Heart right ventricle (tissue), 16 donors: ENCODE results near the gene ZNF326. TPM values are rescaled to one million over a fixed set of nuclear protein-coding genes. Genes with fewer than 3 reads are reported as not detected.

Source experiments
- ATAC-seq, 8 donors: fragments of 200-7000 bp; cut with Tn5 transposase; one replicate each; pipeline ENCODE4 v1.9.1; 2020; ENCODE audit warnings: mild to moderate bottlenecking in 8 of 8, moderate library complexity in 8 of 8, moderate number of reproducible peaks in 1 of 8
- DNase-seq, 2 donors: peaks; one replicate each; pipeline ENCODE4 v3.0.0-alpha.2; 2020
- H3K27ac ChIP-seq, 10 donors: fragments of 200-600 bp; sonication (generic) in 2 of 10; one replicate each; pipeline versions ENCODE4 v1.5.0 to v1.8.0; 2020 to 2022; ENCODE audit warnings: mild to moderate bottlenecking in 3 of 10
- H3K27me3 ChIP-seq, 7 donors: fragments of 200-600 bp; one replicate each; pipeline ENCODE4 v1.8.0; 2021 to 2022; ENCODE audit warnings: mild to moderate bottlenecking in 2 of 7
- H3K36me3 ChIP-seq, 9 donors: fragments of 200-600 bp; sonication (generic) in 1 of 9; one replicate each; pipeline versions ENCODE4 v1.5.0 to v1.8.0; 2020 to 2022; ENCODE audit warnings: mild to moderate bottlenecking in 2 of 9
- H3K4me1 ChIP-seq, 9 donors: fragments of 200-600 bp; sonication (generic) in 1 of 9; one replicate each; pipeline versions ENCODE4 v1.5.0 to v1.8.0; 2020 to 2022; ENCODE audit warnings: mild to moderate bottlenecking in 4 of 9
- H3K4me3 ChIP-seq, 10 donors: fragments of 200-600 bp; sonication (generic) in 2 of 10; one replicate each; pipeline versions ENCODE4 v1.5.0 to v1.8.0; 2020 to 2022; ENCODE audit warnings: mild to moderate bottlenecking in 7 of 10, moderate library complexity in 2 of 10
- H3K9me3 ChIP-seq, 11 donors: fragments of 200-600 bp in 10 of 11; sonication (generic) in 2 of 11; one replicate each; pipeline versions ENCODE4 v1.5.0 to v1.8.0; 2013 to 2022; ENCODE audit warnings: mild to moderate bottlenecking in 2 of 11, control low read depth in 1 of 11, moderate library complexity in 1 of 11
- CTCF ChIP-seq, 9 donors: fragments of 200-600 bp; sonication (generic) in 2 of 9; IDR thresholded peaks; one replicate each; pipeline versions ENCODE4 v1.5.0 to v1.8.0; 2021 to 2022; ENCODE audit warnings: antibody characterized with exemption in 9 of 9, mild to moderate bottlenecking in 5 of 9, moderate library complexity in 1 of 9
- WGBS, 2 donors: extraction: QIAGEN DNeasy Blood & Tissue Kit; methylation state at CpG; one replicate each; pipeline ENCODE4 v1.1.7; 2013; ENCODE audit warnings: inconsistent platforms in 1 of 2; 5-methylcytosine and 5-hydroxymethylcytosine counted together
- intact Hi-C, 10 donors: fragments of 100-400 bp; cut with DNase I; formaldehyde crosslinking; loops; one replicate each; pipeline versions ENCODE4 v1.11.1 to v1.14.2; 2022
- long read RNA-seq, 3 donors: library from polyadenylated mRNA; unstranded; transcript quantifications; one replicate each; pipeline ENCODE4 v2.0.0, GENCODE V29; 2020 to 2021
- polyA plus RNA-seq, 2 donors: library from polyadenylated mRNA; stranded (reverse); fragments of 200-250 nt; gene quantifications; one replicate each; pipeline ENCODE4 v1.2.3, GENCODE V29; 2013
- total RNA-seq, 10 donors: library from RNA; stranded (reverse); fragmentation: NEBNext Ultra II Directional in 3 of 10; extraction: Animal tissue kit (Norgen Biotek cat#: 25700) in 3 of 10; gene quantifications; one replicate each; pipeline versions ENCODE4 v1.2.1 to v1.2.4, GENCODE V29; 2021 to 2023
- donor health status: Arrhythmogenic right ventricular cardiomyopathy.
- donor health status: ischemic (EF 13 %, LVEDD 7.1; RV severe dilation, severe dysfunction).
- donor health status: healthy with polysubstance abuse.
- donor health status: DM: no; HTN: yes; CAD: no.
- donor health status: DM: no; HTN: no; CAD: no.
- donor health status: ischemic (EF 25% LVEDD 6.9; RV normal size, moderate dysfunction).
- donor health status: ischemic (EF 25% LVEDD 5.7; RV mildly dilated, moderate dysfunction).
- donor health status: healthy.
- donor health status: DM: yes; HTN: yes; CAD: no.
- donor health status: Ischemic cardiomyopathy.
- donor health status: ischemic (EF 35%, LVEDD 5.7; RV mildly dilated, moderate dysfunction).
- donor health status: nonischemic (EF 11% LVEDD 7.7; RV severe dilation, severe dysfunction).
- donor health status: DM: yes; HTN: yes; CAD: no.
- donor health status: PGD.
- donor health status: ischemic (EF 29% LVEDD 5.4; RV normal size, mild dysfunction).
- donor health status: nonischemic (EF 23%, LVEDD 6.1; RV moderate dilation, normal function).

ZNF326 gene
- total RNA-seq, result 10 to 100 TPM; 11.2 to 13.4 (median 11.6) TPM
- polyA plus RNA-seq, result 10 to 100 TPM in 1 of 2 donors, 1 to 10 TPM in 1; 7.6 to 14.3 TPM
- long read RNA-seq, donor 1, partial matches to known transcripts, result 3 of 6 reads
- long read RNA-seq, donor 1, other reads (novel, unspliced or antisense), result 1 of 6 reads
- long read RNA-seq, donor 2, partial matches to known transcripts, result 3 of 9 reads
- long read RNA-seq, donor 2, other reads (novel, unspliced or antisense), result 4 of 9 reads
- long read RNA-seq, donor 3, partial matches to known transcripts, result 13 of 27 reads
- long read RNA-seq, donor 3, other reads (novel, unspliced or antisense), result 13 of 27 reads

GRCh38 chr1:89994805-89995597 is at the start of gene ZNF326:
TSS of gene ZNF326 (plus strand) at chr1:89995110. CDS start at chr1:89995258, 148 bp downstream.
- intact Hi-C loops, result loop anchor here in 4 of 10 donors (2.0 to 10.0 kb wide), 5 partner anchors 173 to 510 kb away; partner anchors contain the start of genes LRRC8C (in 2 of the 4) and LRRC8D (in 2 of the 4)
- peak within 1 kb of the TSS; percentile 78 to 99 (median 96) for H3K27ac ChIP-seq
- peak within 1 kb of the TSS; percentile 33 to 99 (median 92) for H3K4me3 ChIP-seq
- TF ChIP-seq CTCF (IDR thresholded peaks at IDR 0.05), result peak in 3 of 9 donors; percentile 3 to 24 (median 12)
- 0 to 1% methylated on average over 88 of the region's 88 CpGs for WGBS, 2 donors
- H3K9me3 ChIP-seq, result no peaks in the 10 kb centered on the region
- peaks cover 0 to 19% (median 0%) of the 10 kb centered on the region in 9 donors for H3K36me3 ChIP-seq
- ATAC-seq (peak; percentile 98 to 99 (median 99)), DNase-seq (peak; percentile 96 to 98)
- H3K27me3 ChIP-seq, result no peaks in the 10 kb centered on the region
- H3K4me1 ChIP-seq, result peaks cover 0 to 40% (median 32%) of the 10 kb centered on the region in 9 donors

GRCh38 chr1:89945852-89946476 is 48.9 kb upstream of the ZNF326 start:
- ATAC-seq (no peak), DNase-seq (no peak)
- Histone ChIP-seq H3K27me3 (no peaks in the 10 kb centered on the region), H3K36me3 (no peaks in the 10 kb centered on the region), H3K4me3 (no peak overlapping the region), H3K27ac (no peak overlapping the region), H3K9me3 (no peaks in the 10 kb centered on the region), H3K4me1 (peaks cover 0 to 20% (median 0%) of the 10 kb centered on the region in 9 donors)
- TF ChIP-seq CTCF (IDR thresholded peaks at IDR 0.05), result no peak
- 92 to 96% methylated on average over 5 of the region's 5 CpGs for WGBS, 2 donors
- intact Hi-C loops, result no loop called here

GRCh38 chr1:89946532-89946931 is 48.4 kb upstream of the ZNF326 start:
- peaks cover 0 to 20% (median 0%) of the 10 kb centered on the region in 9 donors for H3K4me1 ChIP-seq
- 47% methylated on average over 1 of the region's 1 CpG for WGBS, 2 donors
- DNase-seq (no peak), ATAC-seq (no peak)
- intact Hi-C loops, result no loop called here
- no peak overlapping the region for H3K4me3 ChIP-seq
- H3K27ac ChIP-seq, result no peak overlapping the region
- H3K9me3 ChIP-seq, result no peaks in the 10 kb centered on the region
- TF ChIP-seq CTCF (IDR thresholded peaks at IDR 0.05), result no peak
- H3K36me3 ChIP-seq, result no peaks in the 10 kb centered on the region
- H3K27me3 ChIP-seq, result no peaks in the 10 kb centered on the region

GRCh38 chr1:89948722-89949345 is 46.1 kb upstream of the ZNF326 start:
- Histone ChIP-seq H3K27me3 (no peaks in the 10 kb centered on the region), H3K9me3 (no peaks in the 10 kb centered on the region), H3K4me1 (peaks cover 0 to 11% (median 0%) of the 10 kb centered on the region in 9 donors), H3K27ac (no peak overlapping the region), H3K36me3 (no peaks in the 10 kb centered on the region), H3K4me3 (no peak overlapping the region)
- TF ChIP-seq CTCF (IDR thresholded peaks at IDR 0.05), result no peak
- 87% methylated on average over 6 of the region's 6 CpGs for WGBS, 2 donors
- intact Hi-C loops, result no loop called here
- no peak for DNase-seq
- ATAC-seq, result no peak
